ENCODE results near the gene VWC2L.

- TF ChIP-seq STAT1 (conservative IDR thresholded peaks at IDR 0.05): no peak
- no peak for TF ChIP-seq FOS (IDR thresholded peaks at IDR 0.05; ENCODE audit: borderline replicate concordance, extremely low read depth, insufficient read length)
Observed at GRCh38 chr2:214607051-214607450, 196.2 kb downstream of the VWC2L start.
